HT-29 (cell line): Measurements from ENCODE around the gene CD37. TPM values are rescaled to one million over a fixed set of nuclear protein-coding genes. Genes with fewer than 3 reads are reported as not detected.
"Not testable (repeated sequence)": the region's sequence is repeated elsewhere in the genome, so short reads cannot be mapped to it uniquely, and the experiment has no call there.

Source experiments
- DNase-seq: peaks from one replicate; pipeline ENCODE4 v3.0.0-alpha.2; 2015; ENCODE audit warnings: low spot score
- total RNA-seq: library from RNA; depleted of rRNA; stranded (reverse); fragments of >200 nt; shearing (Covaris generic); gene quantifications from 2 replicates; pipeline ENCODE4 v1.2.3, GENCODE V29; 2014

CD37 gene
- total RNA-seq, 1 experiment from 2014 or later, result not detected

DNA sequence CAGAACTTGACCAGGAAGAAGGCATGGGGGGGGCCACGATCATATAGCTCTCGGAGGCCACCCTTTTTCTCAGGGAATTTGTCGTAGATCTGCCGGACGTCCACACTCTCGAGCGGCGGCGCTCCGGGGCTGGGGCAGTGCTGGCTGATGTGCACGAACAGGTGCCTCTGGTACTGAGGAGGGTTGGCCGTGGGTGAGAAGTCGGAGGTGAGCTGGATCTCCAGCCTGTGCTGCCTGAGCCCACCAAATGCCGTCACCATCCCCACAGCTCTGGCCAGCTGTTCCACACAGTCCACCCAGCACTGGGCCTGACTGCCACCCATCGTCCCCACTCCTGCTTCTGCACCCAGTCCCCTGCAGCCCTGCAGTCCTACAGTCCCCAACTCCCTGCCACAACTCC lies 12.0 kb downstream of the CD37 start:
- no peak for DNase-seq

DNA sequence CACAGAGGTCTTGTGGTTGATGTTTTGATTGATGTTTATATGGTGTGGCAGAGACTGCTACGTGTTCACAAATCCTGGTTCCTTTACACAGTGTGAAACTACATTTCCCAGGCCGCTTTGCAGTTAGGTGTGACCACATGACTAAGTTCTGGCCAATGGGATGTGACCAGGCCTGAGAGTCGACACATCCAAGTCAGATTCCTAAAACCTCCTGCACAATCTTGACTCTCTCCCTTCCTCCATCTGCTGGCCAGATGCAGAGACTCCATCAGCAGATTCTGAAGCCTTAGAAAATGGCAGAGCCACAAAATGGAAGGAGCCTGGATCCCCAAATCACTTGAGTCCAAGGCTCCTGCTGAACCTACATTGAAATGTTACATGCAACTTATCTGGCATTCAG lies 12.6 kb downstream of the CD37 start:
- DNase-seq, result peak; percentile 83

DNA sequence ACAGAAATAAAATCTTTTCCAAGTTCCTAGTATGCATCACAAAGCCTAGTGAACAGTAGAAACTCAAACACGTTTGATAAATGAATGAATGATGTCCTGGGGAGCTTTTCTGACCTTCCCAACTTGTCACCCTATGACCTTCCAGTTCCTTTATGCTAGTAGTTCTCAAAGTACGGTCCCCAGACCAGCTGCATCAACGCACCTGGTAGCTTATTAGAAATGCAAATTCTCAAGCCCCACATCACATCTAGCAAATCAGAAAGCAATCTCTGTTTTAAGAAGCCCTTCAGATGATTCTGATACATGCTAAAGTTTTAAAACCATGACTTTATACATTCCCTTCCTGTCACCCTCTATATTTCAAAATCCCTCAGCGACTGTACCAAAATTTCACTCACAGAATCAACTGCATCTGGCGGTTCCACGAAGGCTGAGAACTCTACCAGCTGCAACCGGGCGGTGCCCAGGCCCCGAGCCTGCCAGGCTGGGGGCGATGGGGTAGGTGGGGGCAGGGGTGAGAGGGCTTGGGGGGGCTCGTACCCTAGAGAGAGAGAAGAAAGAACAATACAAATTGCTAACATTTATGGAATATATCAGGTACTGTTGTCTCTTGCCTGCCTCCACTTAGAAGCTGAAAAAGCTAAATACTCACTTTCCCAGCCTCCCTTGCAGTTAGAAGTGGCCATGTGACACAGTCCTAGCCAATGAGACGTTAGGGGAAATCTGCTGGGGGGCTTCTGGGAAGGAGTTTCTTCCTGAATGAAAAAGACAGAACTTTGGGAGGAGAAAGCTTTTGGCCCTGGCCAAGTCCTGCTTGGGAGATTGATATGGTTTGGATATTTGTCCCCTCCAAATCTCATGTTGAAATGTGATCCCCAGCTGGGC lies 13.3 kb downstream of the CD37 start:
- DNase-seq, result no peak

DNA sequence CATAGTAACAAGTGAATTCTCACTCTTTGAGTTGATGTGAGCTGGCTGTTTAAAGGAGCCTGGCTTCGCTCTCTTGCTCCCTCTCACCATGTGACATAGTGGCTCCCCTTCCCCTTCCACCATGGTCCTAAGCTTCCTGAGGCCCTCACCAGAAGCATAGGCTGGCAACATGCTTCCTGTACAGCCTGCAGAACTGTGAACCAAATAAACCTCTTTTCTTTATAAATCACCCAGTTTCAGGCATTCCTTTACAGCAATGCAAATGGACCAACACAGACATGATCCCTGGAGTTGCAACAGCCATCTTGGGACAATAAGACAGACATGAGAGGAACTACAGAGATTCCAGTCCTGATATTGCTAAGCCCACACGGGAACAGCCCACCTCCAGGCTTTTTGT lies 14.4 kb downstream of the CD37 start:
- DNase-seq, result no peak

DNA sequence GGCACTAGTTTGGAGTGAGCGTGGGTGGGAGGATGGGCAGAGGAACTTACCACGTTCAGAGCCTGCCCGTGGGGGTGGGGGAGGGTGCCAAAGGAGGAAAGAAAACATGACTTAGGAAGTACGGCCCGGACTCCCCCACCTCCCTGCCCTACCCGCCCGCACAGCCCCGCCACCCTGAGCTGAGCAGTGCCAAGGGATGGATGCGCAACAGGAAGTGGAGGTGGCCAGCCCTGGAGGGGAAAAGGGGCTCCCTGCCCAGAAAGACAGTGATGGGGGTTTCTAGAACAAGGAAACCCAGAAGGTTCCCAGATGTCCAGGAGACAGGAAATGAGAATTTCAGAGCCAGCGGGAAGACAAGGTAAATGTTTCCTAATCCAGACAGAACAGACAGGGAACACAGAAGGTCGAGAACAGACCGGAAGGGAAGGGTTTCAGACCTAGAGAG lies 20.7 kb downstream of the CD37 start:
- DNase-seq, result peak; percentile 64

DNA sequence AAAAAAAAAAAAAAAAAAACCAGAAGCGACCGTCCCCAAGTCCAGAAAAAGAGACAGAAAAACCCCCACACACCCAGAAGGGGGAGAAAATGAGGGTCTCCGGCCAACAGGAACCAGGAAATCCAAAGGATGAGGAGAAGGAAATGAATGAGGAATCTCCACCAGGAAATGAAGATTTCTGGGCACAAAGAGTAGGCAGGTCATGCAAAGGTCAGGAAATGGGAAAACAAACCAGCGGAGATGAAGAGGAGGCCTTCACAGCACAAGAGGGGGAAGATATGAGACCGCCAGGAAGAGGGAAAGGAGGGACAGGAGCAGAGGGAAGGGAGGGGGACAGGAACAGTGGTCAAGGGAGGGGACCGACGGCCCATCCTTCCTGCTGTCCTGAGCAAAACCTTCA lies 21.2 kb downstream of the CD37 start:
- DNase-seq, result peak; percentile 62

DNA sequence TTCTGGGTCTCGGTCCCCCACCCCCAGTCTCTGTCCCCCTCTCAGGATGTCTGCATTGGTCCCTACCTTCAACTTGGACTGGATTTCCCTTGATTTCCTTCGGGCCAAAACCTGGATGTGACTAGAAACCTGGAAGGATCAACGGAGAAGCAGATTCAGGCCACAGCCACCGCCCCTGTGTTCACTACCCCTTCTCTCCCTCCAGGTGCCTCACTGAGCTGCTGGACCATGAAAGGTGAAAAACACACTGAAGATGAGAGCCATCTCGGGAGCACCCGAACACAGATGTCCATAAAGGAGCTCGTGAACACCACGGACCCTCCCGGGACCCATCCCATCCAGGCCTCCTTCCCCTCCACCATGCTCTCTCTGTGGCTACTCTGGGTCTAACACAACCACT lies 22.0 kb downstream of the CD37 start:
- DNase-seq, result no peak

DNA sequence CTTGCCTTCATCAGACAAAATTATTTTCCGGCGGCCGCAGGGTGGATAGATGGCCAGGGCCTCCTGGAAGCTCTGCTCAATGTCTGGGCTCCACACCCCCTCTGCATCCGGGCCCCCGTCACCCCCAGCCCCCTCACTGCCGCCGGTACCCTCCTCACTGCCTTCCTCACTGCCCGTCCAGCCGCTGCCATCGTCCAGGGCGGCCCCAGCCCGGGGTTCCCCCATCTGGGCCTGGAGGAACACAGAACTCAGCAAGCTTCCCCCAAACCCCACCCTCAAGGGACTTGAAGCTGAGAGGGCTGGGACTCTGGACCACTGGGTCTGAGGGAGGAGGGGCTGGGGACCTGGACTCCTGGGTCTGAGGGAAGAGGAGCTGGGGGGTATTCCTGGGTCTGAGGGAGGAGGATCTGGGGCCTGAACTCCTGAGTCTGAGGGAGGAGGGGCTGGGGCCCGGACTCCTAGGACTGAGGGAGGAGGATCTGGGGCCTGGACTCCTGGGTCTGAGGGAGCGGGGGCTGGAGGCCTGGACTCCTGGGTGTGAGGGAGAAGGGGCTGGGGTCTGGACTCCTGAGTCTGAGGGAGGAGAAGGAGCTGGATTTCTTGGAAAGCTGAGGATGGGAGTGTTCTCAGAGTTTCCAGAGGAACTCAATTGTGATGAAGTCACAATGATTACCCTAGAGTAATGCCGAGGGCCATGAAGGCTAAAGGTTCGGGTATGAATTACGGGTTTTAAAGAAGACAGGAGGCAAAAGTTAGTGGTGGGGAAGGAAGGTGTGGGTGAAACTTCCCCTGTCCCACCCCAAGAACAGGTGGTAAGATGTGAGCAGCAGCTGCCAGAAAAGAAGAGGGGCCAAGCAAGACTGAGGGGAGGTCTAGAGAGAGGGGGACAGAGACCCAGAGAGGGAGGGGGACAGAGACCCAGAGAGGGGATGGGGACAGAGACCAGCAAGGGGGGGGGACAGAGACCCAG lies 24.9 kb downstream of the CD37 start:
- DNase-seq, result no peak

DNA sequence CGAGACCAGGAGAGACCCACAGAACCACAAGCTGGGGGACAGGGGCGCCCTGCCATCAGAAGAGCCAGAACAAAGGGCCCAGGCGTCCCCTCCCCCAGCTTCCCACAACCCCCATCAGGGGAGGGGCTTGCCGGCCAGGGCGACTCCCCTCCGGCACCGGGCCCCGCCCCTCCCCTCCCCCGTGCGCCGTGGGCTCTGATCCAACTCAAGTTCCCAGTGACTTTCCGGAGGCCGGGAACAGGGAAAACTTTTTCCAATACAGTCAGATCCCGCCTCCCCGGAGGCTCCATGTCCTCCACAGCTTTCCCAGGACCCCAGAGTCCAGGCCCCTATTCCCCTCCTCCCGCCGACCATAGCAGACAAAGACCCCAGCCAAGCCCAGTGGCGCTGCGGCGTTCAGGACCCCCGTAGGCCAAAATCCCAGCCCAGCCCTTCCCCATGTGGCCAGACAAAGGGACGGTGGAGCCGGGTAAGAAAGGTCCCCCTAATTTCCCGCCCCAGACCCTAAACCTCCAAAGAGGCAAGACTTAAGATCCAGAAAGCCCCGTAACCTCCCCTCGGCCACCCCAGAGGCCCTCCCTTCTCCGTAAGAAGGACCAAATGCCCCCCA lies 26.3 kb downstream of the CD37 start:
- DNase-seq, result peak; percentile 70

DNA sequence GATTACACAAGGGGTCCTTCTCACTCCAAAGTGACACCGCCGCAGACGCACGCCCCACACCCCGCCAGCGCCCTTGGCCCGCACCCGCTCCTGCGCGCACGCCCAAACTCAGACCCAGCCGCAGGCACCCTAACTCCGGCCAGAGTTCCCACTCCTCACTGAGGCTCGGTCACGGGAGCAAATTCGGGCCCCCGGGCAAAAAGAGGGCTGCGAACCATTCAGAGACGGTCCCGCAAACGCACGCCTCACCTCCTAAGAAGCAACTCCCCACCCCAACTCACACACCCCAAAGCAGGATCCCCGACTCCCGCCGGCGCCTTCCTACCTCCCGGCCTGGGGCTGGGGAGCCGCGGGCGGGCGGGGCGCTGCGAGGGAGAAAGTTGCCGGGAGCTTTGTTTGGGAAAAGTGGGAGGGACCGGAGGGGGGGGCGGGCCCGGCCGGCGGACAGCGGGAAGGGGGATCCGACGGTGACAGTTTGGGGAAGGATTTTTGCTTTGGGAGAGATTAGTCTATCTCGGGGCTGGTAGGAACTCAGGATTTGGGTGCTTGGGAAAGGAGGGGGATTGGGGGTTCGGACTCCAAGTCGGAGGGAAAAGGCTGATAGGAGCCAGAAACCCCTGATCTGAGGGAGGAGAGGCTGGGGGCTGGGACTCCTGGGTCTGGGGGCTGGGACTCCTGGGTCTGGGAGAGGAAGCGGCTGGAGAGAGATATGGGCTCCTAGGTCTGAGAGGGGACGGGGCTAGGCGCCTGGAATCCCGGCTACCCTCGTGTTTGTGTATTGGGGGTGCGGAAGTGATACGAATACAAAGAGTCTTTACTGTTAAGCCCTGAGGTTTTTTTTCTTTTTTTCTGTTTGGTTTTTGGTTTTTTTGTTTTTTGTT lies 27.1 kb downstream of the CD37 start, which contains the start of gene TEAD2:
Gene TEAD2 (minus strand): TSS at position 369 of the 881 bp plus-strand sequence. CDS start 2,341 bp downstream, outside the sequence.
- DNase-seq, result peak; percentile 33

DNA sequence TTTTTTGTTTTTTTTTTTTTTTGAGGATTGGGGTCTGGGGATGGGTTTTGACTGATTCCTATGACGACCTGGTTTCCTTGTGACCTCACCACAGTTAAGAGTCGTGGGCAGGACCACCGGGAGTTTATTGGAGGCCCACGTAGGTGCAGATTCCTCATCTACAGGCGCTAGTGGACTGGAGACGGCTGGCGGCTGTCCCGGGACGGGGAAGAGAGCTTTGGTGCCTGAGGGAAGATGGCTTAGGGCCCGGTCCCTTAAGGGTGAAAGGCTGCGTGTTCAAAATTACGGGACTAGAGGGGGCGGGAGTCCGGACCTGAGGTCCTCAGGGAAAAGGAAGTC lies 27.7 kb downstream of the CD37 start:
- no peak for DNase-seq

DNA sequence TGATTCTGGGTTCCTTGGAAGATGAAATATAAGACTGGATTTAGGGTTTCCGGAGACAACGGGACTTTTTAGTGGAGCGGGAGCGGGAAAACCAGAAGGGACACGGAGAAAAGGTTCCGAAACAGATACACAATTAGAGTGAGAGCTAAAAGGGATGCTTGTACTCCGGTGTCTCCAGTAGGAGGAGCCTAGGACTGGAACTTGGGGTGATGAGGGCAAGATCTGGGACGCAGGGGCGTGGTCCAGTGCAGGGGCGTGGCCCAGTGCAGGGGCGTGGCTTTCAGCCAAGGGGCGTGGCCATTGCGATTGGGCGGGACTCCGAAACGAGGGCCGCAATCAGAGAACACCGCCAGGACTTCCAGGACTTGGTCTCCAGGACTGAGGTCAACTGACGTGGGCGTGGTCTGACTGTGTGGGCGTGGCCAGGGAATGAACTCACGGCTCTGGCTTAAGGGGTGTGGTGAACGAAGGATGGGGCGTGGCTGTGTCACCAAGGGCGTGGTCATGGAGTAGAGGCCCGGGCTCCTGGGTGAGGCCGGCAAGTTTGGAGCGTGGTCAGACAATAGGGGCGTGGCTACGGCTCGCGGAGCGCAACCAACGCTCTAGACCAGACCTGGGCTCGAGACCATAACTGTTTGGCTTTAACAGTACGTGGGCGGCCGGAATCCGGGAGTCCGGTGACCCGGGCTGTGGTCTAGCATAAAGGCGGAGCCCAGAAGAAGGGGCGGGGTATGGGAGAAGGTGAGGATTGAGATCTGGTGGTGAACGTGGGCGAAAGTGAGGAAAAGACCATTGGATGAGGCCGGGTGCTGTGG lies 28.3 kb downstream of the CD37 start, which contains the start of gene DKKL1:
Gene DKKL1 (plus strand): TSS at position 610 of the 815 bp plus-strand sequence. CDS start 122 bp downstream, at position 732.
- peak; percentile 100 for DNase-seq

DNA sequence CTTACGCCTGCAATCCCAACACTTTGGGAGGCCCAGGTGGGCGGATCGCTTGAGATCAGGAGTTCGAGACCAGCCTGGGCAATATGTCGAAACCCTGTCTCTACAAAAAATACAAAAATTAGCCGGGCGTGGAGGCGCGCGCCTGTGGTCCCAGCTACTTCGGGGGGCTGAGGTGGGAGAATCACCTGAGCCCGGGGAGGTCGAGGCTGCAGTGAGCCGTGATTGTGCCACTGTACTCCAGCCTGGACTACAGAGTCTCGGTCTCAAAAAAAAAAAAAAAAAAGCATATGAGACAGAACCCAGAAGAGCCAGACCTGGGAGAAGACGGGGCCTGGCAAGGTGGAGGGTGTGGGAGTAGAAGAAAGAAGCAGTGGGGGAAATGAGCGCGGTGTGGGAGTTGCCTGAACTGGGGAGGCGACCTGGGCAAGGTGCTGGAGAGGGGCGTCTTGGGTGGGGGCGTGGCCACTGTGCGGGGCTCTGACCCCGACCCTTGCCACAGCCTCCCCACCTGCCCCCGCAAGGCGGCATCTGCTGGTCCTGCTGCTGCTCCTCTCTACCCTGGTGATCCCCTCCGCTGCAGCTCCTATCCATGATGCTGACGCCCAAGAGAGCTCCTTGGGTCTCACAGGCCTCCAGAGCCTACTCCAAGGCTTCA lies 29.0 kb downstream of the CD37 start:
- no peak for DNase-seq

DNA sequence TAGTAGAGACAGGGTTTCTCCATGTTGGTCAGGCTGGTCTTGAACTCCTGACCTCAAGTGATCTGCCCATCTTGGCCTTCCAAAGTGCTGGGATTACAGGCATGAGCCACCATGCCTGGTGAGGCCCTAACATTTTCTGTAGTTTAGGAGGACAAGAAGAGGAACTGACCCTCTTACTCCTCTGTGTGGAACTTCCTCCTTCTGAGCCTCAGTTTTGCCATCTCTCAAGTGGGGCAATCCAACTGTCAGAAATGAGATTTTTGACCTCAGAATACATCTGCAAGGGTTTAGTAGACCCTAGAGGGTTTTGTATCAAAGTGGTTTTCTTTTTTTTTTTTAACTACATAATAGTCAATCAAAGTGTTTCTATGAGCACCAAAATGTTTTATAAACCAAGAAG lies 30.9 kb downstream of the CD37 start:
- no peak for DNase-seq

DNA sequence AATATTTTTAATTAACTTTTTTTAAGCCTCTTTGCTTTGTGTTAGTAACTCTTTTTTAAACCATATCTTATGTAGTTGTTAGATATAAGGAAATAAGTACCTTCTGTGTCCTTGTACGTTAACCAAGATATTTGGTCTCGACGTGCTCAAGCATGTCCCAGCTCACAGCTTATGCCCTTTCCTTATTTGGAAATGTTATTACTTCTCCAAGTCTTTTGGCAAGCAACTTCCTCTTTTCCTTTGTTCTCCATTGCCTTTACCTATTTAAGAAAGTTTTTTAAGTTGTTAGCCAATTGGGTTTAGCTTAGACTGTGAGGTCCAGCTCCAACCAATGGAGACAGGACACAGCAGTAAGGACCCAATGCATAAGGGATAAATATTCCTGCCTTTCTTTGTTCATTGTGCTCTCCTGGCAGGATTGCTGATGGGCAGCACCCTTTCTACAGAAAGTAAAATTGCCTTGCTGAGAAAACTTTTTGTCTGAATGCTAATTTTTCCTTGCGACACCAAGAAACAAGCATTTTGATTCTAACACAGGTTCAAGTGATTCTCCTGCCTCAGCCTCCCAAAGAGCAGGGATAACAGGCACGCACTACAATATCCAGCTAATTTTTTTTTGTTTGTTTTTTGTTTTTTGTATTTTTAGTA lies 33.6 kb downstream of the CD37 start:
- DNase-seq, result no peak

DNA sequence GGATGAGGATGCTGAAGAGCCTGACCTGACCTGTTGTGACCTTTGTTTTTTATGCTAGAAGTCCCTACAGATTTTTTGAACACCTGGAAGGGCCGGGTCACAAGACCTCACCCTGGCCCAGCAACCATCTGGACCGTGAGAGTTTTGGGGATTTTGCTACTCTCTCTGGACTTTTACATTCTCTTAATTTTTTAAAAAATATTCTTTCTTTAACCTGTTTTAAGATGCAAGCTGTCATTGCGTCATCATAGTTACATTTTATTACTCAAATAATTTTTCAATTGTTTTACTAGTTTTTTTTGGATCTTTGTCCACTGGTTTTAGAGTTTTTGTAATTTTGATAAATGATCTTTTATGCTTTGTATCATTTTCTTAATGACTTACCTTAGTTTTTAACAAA lies 36.0 kb downstream of the CD37 start:
- no peak for DNase-seq

DNA sequence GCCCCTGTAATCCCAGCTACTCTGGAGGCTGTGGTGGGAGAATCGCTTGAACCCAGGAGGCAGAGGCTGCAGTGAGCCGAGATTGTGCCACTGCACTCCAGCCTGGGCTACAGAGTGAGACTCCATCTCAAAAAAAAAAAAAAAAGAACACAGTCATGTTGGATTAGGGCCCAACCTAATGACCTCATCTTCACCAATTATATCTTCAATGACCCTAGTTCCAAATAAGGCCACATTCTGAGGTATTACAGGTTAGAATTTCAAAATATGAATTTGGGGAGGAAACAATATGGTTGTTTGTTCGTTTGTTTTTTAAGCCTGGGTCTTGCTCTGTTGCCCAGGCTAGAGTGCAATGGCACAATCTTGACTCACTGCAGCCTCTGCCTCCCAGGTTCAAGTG lies 38.0 kb downstream of the CD37 start:
- DNase-seq, result not testable (repeated sequence)

DNA sequence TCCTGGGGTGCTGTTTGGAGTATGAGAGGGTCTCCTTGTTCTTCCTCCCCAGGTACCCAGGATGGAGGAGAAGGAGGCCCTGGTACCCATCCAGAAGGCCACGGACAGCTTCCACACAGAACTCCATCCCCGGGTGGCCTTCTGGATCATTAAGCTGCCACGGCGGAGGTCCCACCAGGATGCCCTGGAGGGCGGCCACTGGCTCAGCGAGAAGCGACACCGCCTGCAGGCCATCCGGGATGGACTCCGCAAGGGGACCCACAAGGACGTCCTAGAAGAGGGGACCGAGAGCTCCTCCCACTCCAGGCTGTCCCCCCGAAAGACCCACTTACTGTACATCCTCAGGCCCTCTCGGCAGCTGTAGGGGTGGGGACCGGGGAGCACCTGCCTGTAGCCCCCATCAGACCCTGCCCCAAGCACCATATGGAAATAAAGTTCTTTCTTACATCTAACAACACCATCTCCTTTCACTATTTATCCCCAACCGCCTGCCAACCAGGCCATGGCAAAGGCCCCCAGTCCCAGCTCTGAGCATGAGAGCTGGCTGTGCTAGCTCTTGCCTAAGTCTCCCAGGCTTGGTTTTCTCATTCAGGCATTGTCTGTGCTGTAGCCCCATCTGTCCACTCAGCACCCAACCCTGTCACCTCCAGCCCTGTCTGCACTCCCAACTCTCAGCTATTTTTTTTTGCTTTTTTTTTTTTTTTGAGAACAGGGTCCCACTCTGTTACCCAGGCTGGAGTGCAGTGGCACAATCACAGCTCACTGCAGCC lies 39.6 kb downstream of the CD37 start:
- DNase-seq, result no peak
